ENCODE results near the gene ZNF362.

DNA sequence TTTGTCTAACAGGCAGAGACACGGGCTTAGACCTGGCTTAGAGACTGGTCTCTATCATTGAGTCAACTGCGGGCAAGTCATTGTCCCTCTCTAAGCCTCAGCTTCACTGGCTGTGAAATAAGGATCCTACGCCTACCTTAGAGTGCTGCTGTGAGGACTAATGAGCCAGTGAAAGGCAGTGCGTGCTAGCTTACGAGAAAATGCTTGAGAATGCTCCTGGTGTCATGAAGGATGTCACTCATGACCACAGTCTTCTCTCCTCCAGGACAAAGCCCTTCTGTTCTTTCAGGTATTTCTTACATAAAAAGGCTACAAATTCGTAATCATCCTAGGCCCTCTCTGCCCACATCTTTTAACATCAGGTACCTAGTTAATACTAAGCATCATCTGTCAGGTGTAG is 81.1 kb downstream of the ZNF362 start:
- TF ChIP-seq, protein P1, sequence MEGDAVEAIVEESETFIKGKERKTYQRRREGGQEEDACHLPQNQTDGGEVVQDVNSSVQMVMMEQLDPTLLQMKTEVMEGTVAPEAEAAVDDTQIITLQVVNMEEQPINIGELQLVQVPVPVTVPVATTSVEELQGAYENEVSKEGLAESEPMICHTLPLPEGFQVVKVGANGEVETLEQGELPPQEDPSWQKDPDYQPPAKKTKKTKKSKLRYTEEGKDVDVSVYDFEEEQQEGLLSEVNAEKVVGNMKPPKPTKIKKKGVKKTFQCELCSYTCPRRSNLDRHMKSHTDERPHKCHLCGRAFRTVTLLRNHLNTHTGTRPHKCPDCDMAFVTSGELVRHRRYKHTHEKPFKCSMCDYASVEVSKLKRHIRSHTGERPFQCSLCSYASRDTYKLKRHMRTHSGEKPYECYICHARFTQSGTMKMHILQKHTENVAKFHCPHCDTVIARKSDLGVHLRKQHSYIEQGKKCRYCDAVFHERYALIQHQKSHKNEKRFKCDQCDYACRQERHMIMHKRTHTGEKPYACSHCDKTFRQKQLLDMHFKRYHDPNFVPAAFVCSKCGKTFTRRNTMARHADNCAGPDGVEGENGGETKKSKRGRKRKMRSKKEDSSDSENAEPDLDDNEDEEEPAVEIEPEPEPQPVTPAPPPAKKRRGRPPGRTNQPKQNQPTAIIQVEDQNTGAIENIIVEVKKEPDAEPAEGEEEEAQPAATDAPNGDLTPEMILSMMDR (IDR thresholded peaks at IDR 0.05) = no peak
- TF ChIP-seq POLR2A (IDR thresholded peaks at IDR 0.05) = no peak

Measured in thyroid gland (tissue), 4 donors.